Vagina (tissue), 2 donors: ENCODE results near the gene NFASC. TPM values are rescaled to one million over a fixed set of nuclear protein-coding genes. Genes with fewer than 3 reads are reported as not detected.

Source experiments
- DNase-seq, 2 donors: peaks; one replicate each; pipeline ENCODE4 v3.0.0-alpha.2; 2017; ENCODE audit errors: extremely low spot score in 2 of 2
- H3K27ac ChIP-seq: fragments of 200-600 bp; sonication (generic); one replicate; pipeline ENCODE4 v1.5.1; 2019
- H3K27me3 ChIP-seq: fragments of 200-600 bp; sonication (generic); one replicate; pipeline ENCODE4 v1.5.1; 2019
- H3K36me3 ChIP-seq, 2 donors: fragments of 200-600 bp; sonication (generic); one replicate each; pipeline ENCODE4 v1.5.1; 2017 to 2019
- H3K4me1 ChIP-seq: fragments of 200-600 bp; sonication (generic); one replicate; pipeline ENCODE4 v1.5.1; 2019
- H3K4me3 ChIP-seq, 2 donors: fragments of 200-600 bp; sonication (generic); 1 replicate in 1 of 2; 2 replicates in 1 of 2; pipeline ENCODE4 v1.5.1; 2016 to 2019
- H3K9me3 ChIP-seq: fragments of 200-600 bp; sonication (generic); one replicate; pipeline ENCODE4 v1.5.1; 2019
- CTCF ChIP-seq, 3 experiments: fragments of 450-650 bp in 2 of 3; fragments of 200-600 bp in 1 of 3; sonication (generic) in 1 of 3; IDR thresholded peaks; one replicate each; pipeline ENCODE4 v1.5.1; 2017 to 2019; ENCODE audit warnings: antibody characterized with exemption in 3 of 3, mild to moderate bottlenecking in 2 of 3, moderate library complexity in 2 of 3
- POLR2A ChIP-seq, 2 donors: fragments of 450-650 bp; IDR thresholded peaks; one replicate each; pipeline ENCODE4 v1.6.1; 2017; ENCODE audit warnings: antibody characterized with exemption in 2 of 2, mild to moderate bottlenecking in 2 of 2, moderate library complexity in 2 of 2
- POLR2AphosphoS5 ChIP-seq, 2 donors: sonication (generic); formaldehyde crosslinking; IDR thresholded peaks; one replicate each; pipeline ENCODE4 v1.9.0; 2017; ENCODE audit warnings: antibody characterized with exemption in 2 of 2, mild to moderate bottlenecking in 2 of 2, low read depth in 1 of 2; ENCODE audit not compliant: insufficient read depth in 1 of 2
- intact Hi-C: fragments of 100-400 bp; cut with DNase I; formaldehyde crosslinking; loops from one replicate; pipeline ENCODE4 v1.15.1; 2023
- total RNA-seq: library from RNA; depleted of rRNA; stranded (reverse); fragments of >200 nt; gene quantifications from one replicate; pipeline ENCODE4 v1.2.3, GENCODE V29; 2016

NFASC gene
- total RNA-seq, 1 donor from 2014 or later = 23.3 TPM

- Histone ChIP-seq H3K4me3 (no peak overlapping the region), H3K9me3 (no peaks in the 10 kb centered on the region), H3K27ac (no peak overlapping the region), H3K4me1 (no peaks in the 10 kb centered on the region), H3K36me3 (no peaks in the 10 kb centered on the region), H3K27me3 (no peaks in the 10 kb centered on the region)
- intact Hi-C loops = no loop called here
- TF ChIP-seq CTCF (IDR thresholded peaks at IDR 0.05) (no peak), POLR2AphosphoS5 (IDR thresholded peaks at IDR 0.05; ENCODE audit: insufficient read depth in 1 of 2, low read depth in 1 of 2) (no peak), POLR2A (IDR thresholded peaks at IDR 0.05) (no peak)
- peak in 1 of 2 donors; percentile 70 for DNase-seq
Observed at GRCh38 chr1:204927673-204928641, 57.3 kb downstream of the NFASC start.

- intact Hi-C loops = no loop called here
- no peak for DNase-seq
- no peaks in the 10 kb centered on the region for H3K36me3 ChIP-seq
Observed at GRCh38 chr1:204928671-204929486, 58.2 kb downstream of the NFASC start.

GRCh38 chr1:204929487-204930154 lies 59.0 kb downstream of the NFASC start:
- no peaks in the 10 kb centered on the region for H3K4me1 ChIP-seq
- H3K27me3 ChIP-seq = no peaks in the 10 kb centered on the region
- TF ChIP-seq CTCF (IDR thresholded peaks at IDR 0.05) (no peak), POLR2AphosphoS5 (IDR thresholded peaks at IDR 0.05; ENCODE audit: insufficient read depth in 1 of 2, low read depth in 1 of 2) (no peak), POLR2A (IDR thresholded peaks at IDR 0.05) (no peak)
- no peaks in the 10 kb centered on the region for H3K36me3 ChIP-seq
- no peaks in the 10 kb centered on the region for H3K9me3 ChIP-seq
- H3K27ac ChIP-seq = no peak overlapping the region
- intact Hi-C loops = no loop called here
- H3K4me3 ChIP-seq = no peak overlapping the region
- DNase-seq = peak; percentile 60 to 64

More at GRCh38 chr1:204928671-204929486, 58.2 kb downstream of the NFASC start:
- no peaks in the 10 kb centered on the region for H3K27me3 ChIP-seq
- H3K27ac ChIP-seq = no peak overlapping the region
- H3K4me1 ChIP-seq = no peaks in the 10 kb centered on the region
- no peak for TF ChIP-seq POLR2A (IDR thresholded peaks at IDR 0.05)
- TF ChIP-seq POLR2AphosphoS5 (IDR thresholded peaks at IDR 0.05; ENCODE audit: insufficient read depth in 1 of 2, low read depth in 1 of 2) = no peak
- TF ChIP-seq CTCF (IDR thresholded peaks at IDR 0.05) = no peak
- H3K9me3 ChIP-seq = no peaks in the 10 kb centered on the region
- H3K4me3 ChIP-seq = no peak overlapping the region

GRCh38 chr1:204930155-204930523 lies 59.5 kb downstream of the NFASC start:
- Histone ChIP-seq H3K27me3 (no peaks in the 10 kb centered on the region), H3K9me3 (no peaks in the 10 kb centered on the region), H3K4me1 (no peaks in the 10 kb centered on the region), H3K4me3 (no peak overlapping the region), H3K36me3 (no peaks in the 10 kb centered on the region), H3K27ac (no peak overlapping the region)
- intact Hi-C loops = no loop called here
- DNase-seq = no peak
- no peak for TF ChIP-seq POLR2AphosphoS5 (IDR thresholded peaks at IDR 0.05; ENCODE audit: insufficient read depth in 1 of 2, low read depth in 1 of 2)
- TF ChIP-seq CTCF (IDR thresholded peaks at IDR 0.05) = no peak
- no peak for TF ChIP-seq POLR2A (IDR thresholded peaks at IDR 0.05)
